Retinal pigment epithelial cell (primary cell): ENCODE results near the gene ABCC11.

Experiments
- DNase-seq: peaks from one replicate; pipeline ENCODE4 v3.0.0-alpha.2; 2010; ENCODE audit warnings: low read depth
- H3K4me3 ChIP-seq: 2 replicates; pipeline ENCODE4 v1.5.1; 2011; ENCODE audit warnings: mild to moderate bottlenecking, low read length, control low read depth, moderate library complexity
- TF ChIP-seq, protein P1 (sequence below): conservative IDR thresholded peaks from 2 replicates; pipeline ENCODE4 v1.5.1; 2011; ENCODE audit warnings: low read depth, low read length, control low read depth, inconsistent platforms

Gene ABCC11

DNA sequence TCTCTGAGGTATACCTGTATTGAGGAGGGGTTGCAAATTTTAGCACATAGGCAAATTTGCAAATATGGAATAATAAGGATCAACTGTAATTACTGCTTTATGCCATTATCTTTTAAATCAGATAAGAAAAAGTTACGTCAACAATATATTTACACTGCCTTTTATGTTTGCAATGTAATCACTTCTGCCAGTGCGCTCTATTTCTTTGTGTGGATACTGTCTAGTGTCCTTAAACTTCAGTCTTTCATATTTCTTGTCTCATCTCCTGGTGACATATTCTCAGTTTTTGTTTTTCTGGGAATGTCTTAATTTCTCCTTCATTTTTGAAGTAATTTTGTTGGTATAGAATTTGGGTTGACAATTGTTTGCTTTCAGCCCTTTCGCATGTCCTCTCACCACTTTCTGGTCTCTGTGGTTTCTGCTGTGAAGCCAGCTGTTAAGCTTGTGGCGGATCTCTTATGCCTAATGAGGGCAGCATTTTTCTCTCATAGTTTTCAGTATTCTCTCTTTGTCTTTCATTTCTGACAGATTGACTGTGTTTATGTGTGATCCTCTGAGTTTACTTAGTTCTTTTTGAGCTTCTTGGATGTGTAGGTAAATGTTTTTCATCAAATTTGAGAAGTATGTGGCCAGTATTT, 37.6 kb upstream of the ABCC11 start:
- no peak overlapping the region for H3K4me3 ChIP-seq
- TF ChIP-seq, protein P1, sequence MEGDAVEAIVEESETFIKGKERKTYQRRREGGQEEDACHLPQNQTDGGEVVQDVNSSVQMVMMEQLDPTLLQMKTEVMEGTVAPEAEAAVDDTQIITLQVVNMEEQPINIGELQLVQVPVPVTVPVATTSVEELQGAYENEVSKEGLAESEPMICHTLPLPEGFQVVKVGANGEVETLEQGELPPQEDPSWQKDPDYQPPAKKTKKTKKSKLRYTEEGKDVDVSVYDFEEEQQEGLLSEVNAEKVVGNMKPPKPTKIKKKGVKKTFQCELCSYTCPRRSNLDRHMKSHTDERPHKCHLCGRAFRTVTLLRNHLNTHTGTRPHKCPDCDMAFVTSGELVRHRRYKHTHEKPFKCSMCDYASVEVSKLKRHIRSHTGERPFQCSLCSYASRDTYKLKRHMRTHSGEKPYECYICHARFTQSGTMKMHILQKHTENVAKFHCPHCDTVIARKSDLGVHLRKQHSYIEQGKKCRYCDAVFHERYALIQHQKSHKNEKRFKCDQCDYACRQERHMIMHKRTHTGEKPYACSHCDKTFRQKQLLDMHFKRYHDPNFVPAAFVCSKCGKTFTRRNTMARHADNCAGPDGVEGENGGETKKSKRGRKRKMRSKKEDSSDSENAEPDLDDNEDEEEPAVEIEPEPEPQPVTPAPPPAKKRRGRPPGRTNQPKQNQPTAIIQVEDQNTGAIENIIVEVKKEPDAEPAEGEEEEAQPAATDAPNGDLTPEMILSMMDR: no peak
- DNase-seq: no peak

DNA sequence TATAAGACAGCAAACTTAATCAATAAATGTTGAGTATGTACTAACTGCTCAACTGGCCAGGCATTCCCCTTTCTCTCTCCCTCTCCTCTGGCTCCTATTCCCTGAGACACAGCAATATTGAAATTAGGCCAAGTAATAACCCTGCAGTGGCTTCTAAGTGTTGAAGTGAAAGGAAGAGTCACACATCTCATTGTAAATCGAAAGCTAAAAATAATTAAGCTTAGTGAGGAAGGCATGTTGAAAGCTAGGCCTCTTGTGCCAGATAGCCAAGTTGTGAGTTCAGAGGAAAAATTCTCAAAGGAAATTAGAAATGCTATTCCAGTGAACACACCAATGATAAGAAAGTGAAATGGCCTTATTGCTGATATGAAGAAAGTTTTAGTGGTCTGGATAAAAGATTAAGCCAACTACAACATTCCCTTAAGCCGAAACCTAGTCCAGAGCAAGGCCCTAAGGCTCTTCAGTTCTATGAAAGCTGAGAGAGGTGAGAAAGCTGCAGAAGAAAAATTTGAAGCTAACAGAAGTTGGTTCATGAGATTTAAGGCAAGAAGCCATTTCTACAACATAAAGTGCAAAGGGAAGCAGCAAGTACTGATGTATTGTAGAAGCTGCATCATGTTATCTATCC, 35.4 kb upstream of the ABCC11 start:
- no peak for DNase-seq
- TF ChIP-seq, protein P1: no peak

DNA sequence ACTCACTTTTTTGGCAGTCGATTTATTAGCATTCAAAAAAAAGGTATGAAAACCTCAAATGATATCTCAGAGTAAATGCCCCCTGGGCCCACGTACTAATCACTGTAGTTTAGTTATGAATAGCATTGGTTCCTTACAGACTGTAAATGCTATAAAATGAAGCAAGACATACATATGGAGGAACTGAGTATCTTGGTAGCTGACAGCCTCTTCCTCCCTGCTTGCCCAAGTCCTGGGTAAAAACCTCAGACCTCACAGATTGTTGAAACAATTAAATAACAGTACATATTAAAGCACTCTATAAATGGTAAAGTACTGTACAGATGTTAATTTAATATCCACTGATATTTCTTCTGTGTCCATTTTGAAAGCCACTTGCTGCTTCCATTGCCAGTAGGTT, 33.2 kb upstream of the ABCC11 start:
- TF ChIP-seq, protein P1: no peak
- no peak overlapping the region for H3K4me3 ChIP-seq
- no peak for DNase-seq

More for the DNA sequence above, 35.4 kb upstream of the ABCC11 start:
- no peak overlapping the region for H3K4me3 ChIP-seq

DNA sequence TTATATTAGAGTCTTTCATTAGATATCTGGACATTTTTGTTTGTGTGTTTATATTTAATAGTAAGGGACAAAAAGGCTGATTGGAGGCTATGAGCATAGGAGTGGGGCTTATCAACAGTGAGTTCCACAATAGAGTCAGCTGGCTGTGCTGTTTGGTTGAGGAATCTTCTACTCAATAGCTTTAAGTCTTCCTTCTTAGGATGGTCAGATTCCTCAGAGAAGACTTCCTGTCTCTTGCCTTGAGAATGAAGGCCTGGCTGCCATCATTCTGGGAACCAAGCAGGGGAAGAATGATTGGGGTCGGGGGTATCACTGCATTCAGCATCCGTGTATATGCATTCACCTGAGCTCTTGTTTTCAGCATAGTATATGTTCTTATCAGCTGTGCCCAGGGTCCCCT, 31.9 kb upstream of the ABCC11 start:
- TF ChIP-seq, protein P1: no peak
- H3K4me3 ChIP-seq: no peak overlapping the region
- DNase-seq: no peak

DNA sequence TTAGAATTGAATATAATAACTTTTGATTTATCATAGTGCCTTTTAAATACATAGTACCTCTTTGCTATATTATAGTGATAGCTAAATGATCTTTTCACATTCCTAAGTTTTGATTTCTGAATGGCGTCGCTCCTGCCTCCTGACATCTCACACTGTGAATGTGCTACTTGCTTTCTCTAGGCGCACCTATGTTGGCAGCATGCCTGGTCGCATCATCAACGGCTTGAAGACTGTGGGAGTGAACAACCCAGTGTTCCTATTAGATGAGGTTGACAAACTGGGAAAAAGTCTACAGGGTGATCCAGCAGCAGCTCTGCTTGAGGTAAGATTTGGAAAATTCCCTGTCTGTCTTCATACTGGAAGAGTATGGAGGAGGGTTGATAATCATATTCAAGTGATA, 29.8 kb upstream of the ABCC11 start:
- H3K4me3 ChIP-seq: no peak overlapping the region
- DNase-seq: no peak
- TF ChIP-seq, protein P1: no peak

DNA sequence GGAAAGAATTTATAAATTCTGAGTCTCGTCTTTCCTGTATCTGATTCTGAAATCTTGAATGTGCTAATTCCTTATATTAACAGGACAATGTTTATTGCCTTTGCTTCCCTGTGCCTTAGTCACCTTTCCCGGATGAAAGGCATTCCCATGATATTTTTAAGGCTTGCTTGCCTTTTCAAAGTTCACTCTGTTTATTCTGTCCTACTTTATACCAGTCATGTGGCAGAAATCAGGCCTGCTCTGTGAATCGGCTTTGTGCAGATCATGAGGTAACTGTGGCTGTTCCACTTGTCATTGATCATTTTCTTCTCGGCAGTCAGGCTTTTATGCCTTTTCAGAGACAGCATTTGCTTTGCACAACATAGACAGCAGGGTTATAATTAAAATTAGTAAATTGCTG, 28.8 kb upstream of the ABCC11 start:
- TF ChIP-seq, protein P1: no peak
- H3K4me3 ChIP-seq: no peak overlapping the region
- DNase-seq: peak; percentile 91

DNA sequence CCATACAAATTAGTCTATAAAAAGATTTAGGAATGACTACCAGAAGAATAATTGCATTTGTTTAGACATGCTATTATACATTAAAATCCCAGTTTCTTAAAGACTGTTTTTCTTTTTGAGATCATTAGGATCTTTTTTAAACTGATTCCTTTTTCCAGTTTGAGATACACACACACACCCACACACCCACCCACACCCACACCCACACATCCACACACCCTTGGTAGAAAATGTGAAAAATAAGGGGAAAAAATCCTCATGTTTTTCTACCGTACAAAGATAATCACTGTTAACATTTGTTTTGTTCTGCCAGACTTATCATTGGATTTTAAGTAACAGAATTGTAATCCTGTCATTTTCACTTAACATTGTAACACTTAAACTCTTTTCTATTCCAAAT, 27.1 kb upstream of the ABCC11 start:
- no peak overlapping the region for H3K4me3 ChIP-seq
- TF ChIP-seq, protein P1: no peak
- DNase-seq: no peak
